Mucosa of stomach (tissue), 1 donor: ENCODE measurements around the gene LRRC8B.
"Not testable (repeated sequence)": the region's sequence is repeated elsewhere in the genome, so short reads cannot be mapped to it uniquely, and the experiment has no call there.

Experiments used
- H3K27me3 ChIP-seq: one replicate; pipeline ENCODE4 v1.7.0; 2013; ENCODE audit warnings: mild to moderate bottlenecking, low read length; ENCODE audit not compliant: control insufficient read depth, insufficient read depth
- H3K36me3 ChIP-seq: one replicate; pipeline ENCODE4 v1.7.0; 2013; ENCODE audit warnings: low read length; ENCODE audit not compliant: control insufficient read depth, insufficient read depth
- H3K4me1 ChIP-seq: one replicate; pipeline ENCODE4 v1.7.0; 2013; ENCODE audit warnings: mild to moderate bottlenecking, low read length; ENCODE audit not compliant: control insufficient read depth, insufficient read depth
- H3K4me3 ChIP-seq: one replicate; pipeline ENCODE4 v1.7.0; 2013; ENCODE audit warnings: low read length
- H3K9ac ChIP-seq: one replicate; pipeline ENCODE4 v1.7.0; 2013; ENCODE audit warnings: mild to moderate bottlenecking, low read length, moderate library complexity
- H3K9me3 ChIP-seq: one replicate; pipeline ENCODE4 v1.7.0; 2013; ENCODE audit warnings: mild to moderate bottlenecking, low read length, moderate library complexity; ENCODE audit not compliant: control insufficient read depth
- donor health status: Pancreatic carcinoma.

LRRC8B gene

GRCh38 chr1:89578946-89579684 lies 54.5 kb downstream of the LRRC8B start:
- Histone ChIP-seq H3K4me1 (no peaks in the 10 kb centered on the region), H3K9me3 (no peaks in the 10 kb centered on the region), H3K36me3 (no peaks in the 10 kb centered on the region), H3K27me3 (no peaks in the 10 kb centered on the region), H3K9ac (no peak overlapping the region), H3K4me3 (no peak overlapping the region)

- Histone ChIP-seq H3K4me1 (no peaks in the 10 kb centered on the region), H3K9me3 (no peaks in the 10 kb centered on the region), H3K9ac (no peak overlapping the region), H3K36me3 (no peaks in the 10 kb centered on the region), H3K4me3 (no peak overlapping the region), H3K27me3 (no peaks in the 10 kb centered on the region)
Measured at GRCh38 chr1:89580036-89580435, 55.4 kb downstream of the LRRC8B start.

- H3K36me3 ChIP-seq: no peaks in the 10 kb centered on the region
- no peaks in the 10 kb centered on the region for H3K27me3 ChIP-seq
- H3K4me3 ChIP-seq: no peak overlapping the region
- no peak overlapping the region for H3K9ac ChIP-seq
- no peaks in the 10 kb centered on the region for H3K4me1 ChIP-seq
- no peaks in the 10 kb centered on the region for H3K9me3 ChIP-seq
Measured at GRCh38 chr1:89581859-89582258, 57.2 kb downstream of the LRRC8B start.

GRCh38 chr1:89582571-89582970 lies 57.9 kb downstream of the LRRC8B start:
- Histone ChIP-seq H3K4me1 (no peaks in the 10 kb centered on the region), H3K9ac (no peak overlapping the region), H3K36me3 (no peaks in the 10 kb centered on the region), H3K27me3 (no peaks in the 10 kb centered on the region), H3K9me3 (no peaks in the 10 kb centered on the region), H3K4me3 (no peak overlapping the region)

GRCh38 chr1:89584211-89584610 lies 59.6 kb downstream of the LRRC8B start:
- Histone ChIP-seq H3K9ac (no peak overlapping the region), H3K9me3 (no peaks in the 10 kb centered on the region), H3K27me3 (no peaks in the 10 kb centered on the region), H3K4me3 (no peak overlapping the region), H3K4me1 (no peaks in the 10 kb centered on the region), H3K36me3 (no peaks in the 10 kb centered on the region)

GRCh38 chr1:89584781-89585180 lies 60.2 kb downstream of the LRRC8B start:
- Histone ChIP-seq H3K27me3 (no peaks in the 10 kb centered on the region), H3K36me3 (no peaks in the 10 kb centered on the region), H3K4me3 (no peak overlapping the region), H3K9ac (no peak overlapping the region), H3K9me3 (no peaks in the 10 kb centered on the region), H3K4me1 (no peaks in the 10 kb centered on the region)

GRCh38 chr1:89587729-89588161 lies 63.1 kb downstream of the LRRC8B start:
- Histone ChIP-seq H3K4me3 (no peak overlapping the region), H3K36me3 (no peaks in the 10 kb centered on the region), H3K9ac (no peak overlapping the region), H3K4me1 (no peaks in the 10 kb centered on the region), H3K9me3 (no peaks in the 10 kb centered on the region), H3K27me3 (no peaks in the 10 kb centered on the region)

GRCh38 chr1:89588480-89588879 lies 63.9 kb downstream of the LRRC8B start:
- H3K36me3 ChIP-seq: no peaks in the 10 kb centered on the region
- no peaks in the 10 kb centered on the region for H3K9me3 ChIP-seq
- no peak overlapping the region for H3K4me3 ChIP-seq
- H3K27me3 ChIP-seq: no peaks in the 10 kb centered on the region
- H3K4me1 ChIP-seq: no peaks in the 10 kb centered on the region
- H3K9ac ChIP-seq: no peak overlapping the region

- Histone ChIP-seq H3K27me3 (no peaks in the 10 kb centered on the region), H3K36me3 (no peaks in the 10 kb centered on the region), H3K9me3 (no peaks in the 10 kb centered on the region), H3K9ac (no peak overlapping the region), H3K4me1 (no peaks in the 10 kb centered on the region), H3K4me3 (no peak overlapping the region)
Measured at GRCh38 chr1:89589515-89589914, 64.9 kb downstream of the LRRC8B start.

- no peak overlapping the region for H3K4me3 ChIP-seq
- no peak overlapping the region for H3K9ac ChIP-seq
- no peaks in the 10 kb centered on the region for H3K4me1 ChIP-seq
- H3K36me3 ChIP-seq: no peaks in the 10 kb centered on the region
- H3K9me3 ChIP-seq: no peaks in the 10 kb centered on the region
- H3K27me3 ChIP-seq: no peaks in the 10 kb centered on the region
Measured at GRCh38 chr1:89590341-89591080, 65.9 kb downstream of the LRRC8B start.

- not testable (repeated sequence) for H3K4me3 ChIP-seq, H3K27me3 ChIP-seq, H3K9ac ChIP-seq, H3K36me3 ChIP-seq, H3K9me3 ChIP-seq, H3K4me1 ChIP-seq
Measured at GRCh38 chr1:89592861-89593302, 68.3 kb downstream of the LRRC8B start.

GRCh38 chr1:89594096-89594740 lies 69.6 kb downstream of the LRRC8B start:
- Histone ChIP-seq H3K4me1 (no peaks in the 10 kb centered on the region), H3K27me3 (no peaks in the 10 kb centered on the region), H3K9me3 (no peaks in the 10 kb centered on the region), H3K9ac (no peak overlapping the region), H3K36me3 (no peaks in the 10 kb centered on the region), H3K4me3 (no peak overlapping the region)
